Lower lobe of right lung (tissue), 2 donors: ENCODE data around the gene GNAT2. TPM values are rescaled to one million over a fixed set of nuclear protein-coding genes. Genes with fewer than 3 reads are reported as not detected.
A peak's percentile ranks its signal among the peaks of the same experiment; 100 is the strongest.

Experiments
- ATAC-seq, 2 donors: fragments of 200-7000 bp; cut with Tn5 transposase; one replicate each; pipeline ENCODE4 v1.9.1; 2020 to 2022; ENCODE audit warnings: mild to moderate bottlenecking in 2 of 2, moderate library complexity in 2 of 2
- DNase-seq: peaks from one replicate; pipeline ENCODE4 v3.0.0-alpha.2; 2020
- H3K27ac ChIP-seq: fragments of 200-600 bp; one replicate; pipeline ENCODE4 v1.8.0; 2022
- H3K27me3 ChIP-seq: fragments of 200-600 bp; one replicate; pipeline ENCODE4 v1.8.0; 2022; ENCODE audit warnings: low read depth
- H3K36me3 ChIP-seq: fragments of 200-600 bp; one replicate; pipeline ENCODE4 v1.8.0; 2022; ENCODE audit warnings: mild to moderate bottlenecking
- H3K4me1 ChIP-seq: fragments of 200-600 bp; one replicate; pipeline ENCODE4 v1.8.0; 2022
- H3K4me3 ChIP-seq: fragments of 200-600 bp; one replicate; pipeline ENCODE4 v1.8.0; 2022; ENCODE audit warnings: mild to moderate bottlenecking
- H3K9me3 ChIP-seq: fragments of 200-600 bp; one replicate; pipeline ENCODE4 v1.8.0; 2022
- intact Hi-C: fragments of 100-400 bp; cut with DNase I; formaldehyde crosslinking; loops from one replicate; pipeline ENCODE4 v1.11.0; 2022
- total RNA-seq: library from RNA; stranded (reverse); fragmentation: NEBNext Ultra II Directional; extraction: Animal tissue kit (Norgen Biotek cat#: 25700); gene quantifications from one replicate; pipeline ENCODE4 v1.2.1, GENCODE V29; 2021
- TF ChIP-seq, protein P1 (sequence below): fragments of 200-600 bp; IDR thresholded peaks from one replicate; pipeline ENCODE4 v1.8.0; 2022; ENCODE audit warnings: antibody characterized with exemption, mild to moderate bottlenecking
- donor health status: DM: no; HTN: yes; CAD: no; lungs with severe emphysema.

GNAT2 gene
- total RNA-seq, 1 donor from 2014 or later, result not detected

DNA sequence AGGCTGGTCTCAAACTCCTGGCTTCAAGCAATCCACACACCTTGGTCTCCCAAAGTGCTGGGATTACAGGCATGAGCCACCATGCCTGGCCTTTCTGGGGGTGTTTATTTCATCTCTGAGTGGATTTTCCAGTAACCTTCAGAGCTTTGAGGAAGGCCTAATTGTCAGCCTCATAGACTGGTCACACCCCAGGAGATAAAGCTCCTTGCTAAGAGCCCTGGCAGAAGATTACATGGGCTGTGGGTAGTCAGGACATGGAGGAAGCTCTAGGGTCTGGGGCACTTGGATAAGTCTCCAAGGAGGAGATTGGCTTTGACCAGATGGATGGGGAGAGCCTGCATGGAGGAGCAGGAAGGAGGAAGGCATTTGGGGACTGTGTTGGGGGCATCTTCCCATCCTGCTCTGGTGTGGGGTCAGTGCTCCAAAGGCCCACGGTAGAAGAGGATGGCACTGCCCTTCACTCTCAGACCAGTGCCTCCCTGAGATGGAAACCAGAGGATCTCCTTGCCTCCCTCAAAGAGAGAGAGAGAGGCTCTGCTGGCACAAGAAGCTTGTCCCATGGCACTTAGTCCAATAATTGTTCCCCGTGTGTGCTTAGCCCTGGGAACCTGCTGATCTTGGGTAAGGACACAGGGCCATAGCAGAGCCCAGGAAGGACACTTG, 21.8 kb upstream of the GNAT2 start:
- Histone ChIP-seq H3K4me1 (peaks cover 13% of the 10 kb centered on the region), H3K4me3 (no peak overlapping the region), H3K9me3 (no peaks in the 10 kb centered on the region), H3K36me3 (no peaks in the 10 kb centered on the region), H3K27me3 (no peaks in the 10 kb centered on the region), H3K27ac (no peak overlapping the region)
- DNase-seq (no peak), ATAC-seq (no peak)
- TF ChIP-seq, protein P1, sequence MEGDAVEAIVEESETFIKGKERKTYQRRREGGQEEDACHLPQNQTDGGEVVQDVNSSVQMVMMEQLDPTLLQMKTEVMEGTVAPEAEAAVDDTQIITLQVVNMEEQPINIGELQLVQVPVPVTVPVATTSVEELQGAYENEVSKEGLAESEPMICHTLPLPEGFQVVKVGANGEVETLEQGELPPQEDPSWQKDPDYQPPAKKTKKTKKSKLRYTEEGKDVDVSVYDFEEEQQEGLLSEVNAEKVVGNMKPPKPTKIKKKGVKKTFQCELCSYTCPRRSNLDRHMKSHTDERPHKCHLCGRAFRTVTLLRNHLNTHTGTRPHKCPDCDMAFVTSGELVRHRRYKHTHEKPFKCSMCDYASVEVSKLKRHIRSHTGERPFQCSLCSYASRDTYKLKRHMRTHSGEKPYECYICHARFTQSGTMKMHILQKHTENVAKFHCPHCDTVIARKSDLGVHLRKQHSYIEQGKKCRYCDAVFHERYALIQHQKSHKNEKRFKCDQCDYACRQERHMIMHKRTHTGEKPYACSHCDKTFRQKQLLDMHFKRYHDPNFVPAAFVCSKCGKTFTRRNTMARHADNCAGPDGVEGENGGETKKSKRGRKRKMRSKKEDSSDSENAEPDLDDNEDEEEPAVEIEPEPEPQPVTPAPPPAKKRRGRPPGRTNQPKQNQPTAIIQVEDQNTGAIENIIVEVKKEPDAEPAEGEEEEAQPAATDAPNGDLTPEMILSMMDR, result no peak
- intact Hi-C loops, result no loop called here

DNA sequence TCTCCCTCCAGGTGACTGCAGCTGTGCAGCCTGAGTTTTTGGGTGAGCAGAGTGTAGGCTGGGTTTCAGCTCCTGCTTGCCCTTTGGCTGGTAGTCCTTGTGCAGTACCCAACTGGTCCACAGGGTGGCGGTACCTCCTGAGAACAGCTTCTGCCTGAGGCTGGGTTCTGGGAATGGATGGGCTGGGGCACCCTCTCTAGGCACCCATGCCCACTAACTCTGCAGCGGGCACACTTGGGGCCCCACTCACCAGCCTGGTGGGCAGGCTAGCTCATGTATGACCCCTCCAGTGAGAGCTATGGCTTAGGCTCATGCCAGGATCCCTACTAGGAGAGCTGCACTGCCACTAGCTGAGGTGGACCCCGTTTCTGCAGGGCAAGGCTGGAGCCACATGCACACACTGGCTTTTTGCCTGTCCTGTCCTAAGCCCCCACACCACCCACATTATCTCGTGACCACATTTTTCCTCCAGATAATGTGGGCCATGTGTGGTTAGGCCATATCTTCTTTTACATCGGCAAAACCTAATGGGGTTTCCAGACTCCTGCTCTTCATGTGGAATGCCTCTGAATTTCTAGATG, 21.0 kb upstream of the GNAT2 start:
- DNase-seq (peak; percentile 89), ATAC-seq (peak; percentile 84 to 86)
- no peaks in the 10 kb centered on the region for H3K36me3 ChIP-seq
- no peaks in the 10 kb centered on the region for H3K9me3 ChIP-seq
- H3K27me3 ChIP-seq, result no peaks in the 10 kb centered on the region
- H3K27ac ChIP-seq, result no peak overlapping the region
- H3K4me3 ChIP-seq, result no peak overlapping the region
- TF ChIP-seq, protein P1, result peak; percentile 98
- peaks cover 13% of the 10 kb centered on the region for H3K4me1 ChIP-seq
- intact Hi-C loops, result no loop called here

DNA sequence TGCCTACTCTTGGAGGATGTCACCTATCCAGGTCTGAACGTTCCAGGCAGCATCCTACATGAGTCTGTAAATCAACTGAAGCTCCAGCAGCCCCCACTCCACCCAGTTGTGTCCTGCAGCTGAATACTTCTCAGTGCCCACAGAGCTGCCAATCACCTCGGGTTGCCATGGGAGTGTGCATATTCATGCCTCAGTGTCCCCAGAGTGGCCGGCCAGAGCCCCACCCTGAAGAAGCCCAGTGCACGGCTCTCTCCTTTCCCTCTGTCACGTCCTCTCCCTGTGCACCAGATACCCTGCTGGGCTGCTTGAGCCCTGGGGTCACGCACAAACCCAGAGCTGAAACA, 20.4 kb upstream of the GNAT2 start:
- Histone ChIP-seq H3K4me3 (no peak overlapping the region), H3K27me3 (no peaks in the 10 kb centered on the region), H3K4me1 (peaks cover 13% of the 10 kb centered on the region), H3K27ac (no peak overlapping the region), H3K36me3 (no peaks in the 10 kb centered on the region), H3K9me3 (no peaks in the 10 kb centered on the region)
- no peak for DNase-seq
- ATAC-seq, result no peak
- intact Hi-C loops, result loop anchor here (10.0 kb wide), 1 partner anchor 95 kb away; the partner anchor contains the start of gene GNAI3
- TF ChIP-seq, protein P1, result no peak

DNA sequence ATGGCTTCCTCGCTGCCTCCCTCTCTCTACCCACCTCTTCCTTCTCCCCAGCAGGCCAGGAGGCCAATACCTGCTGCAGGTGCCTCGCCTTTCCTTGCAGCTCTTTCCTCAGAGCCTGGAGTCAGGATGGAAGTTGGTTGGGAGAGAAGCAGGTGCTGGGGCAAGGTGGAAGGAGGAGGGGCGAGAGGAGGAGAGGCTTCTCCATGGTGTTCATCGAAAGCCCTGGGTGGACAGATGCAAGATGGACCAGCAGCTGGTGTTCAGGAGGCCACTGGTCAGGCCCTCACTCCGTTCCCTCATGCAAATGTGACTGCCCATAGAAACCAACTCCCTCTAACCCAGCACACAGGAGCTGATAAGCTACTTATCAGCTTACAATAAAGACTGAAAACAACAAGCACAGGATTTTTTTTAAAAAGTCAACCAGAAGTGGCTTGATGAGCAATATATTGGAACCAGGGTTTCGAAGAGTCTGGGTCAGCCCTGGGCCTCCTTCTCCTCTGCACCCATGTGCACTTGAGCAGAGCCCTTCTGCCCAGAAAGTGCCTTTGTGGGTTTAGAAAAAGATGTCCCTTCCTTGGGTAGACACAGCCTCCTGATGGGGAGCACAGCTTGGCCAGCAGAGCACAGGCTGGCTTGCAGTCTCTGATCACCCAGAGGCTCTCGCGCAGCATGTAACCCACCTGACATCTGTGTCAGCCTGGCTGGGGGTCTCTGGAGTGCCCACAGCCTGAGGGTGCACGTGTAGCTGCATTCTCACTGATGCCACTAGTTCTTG, 19.8 kb upstream of the GNAT2 start:
- Histone ChIP-seq H3K9me3 (no peaks in the 10 kb centered on the region), H3K27me3 (no peaks in the 10 kb centered on the region), H3K27ac (no peak overlapping the region), H3K4me1 (peaks cover 13% of the 10 kb centered on the region), H3K36me3 (no peaks in the 10 kb centered on the region), H3K4me3 (no peak overlapping the region)
- intact Hi-C loops, result loop anchor here (10.0 kb wide), 1 partner anchor 94 kb away; the partner anchor contains the start of gene GNAI3
- TF ChIP-seq, protein P1, result no peak
- DNase-seq (no peak), ATAC-seq (no peak)

DNA sequence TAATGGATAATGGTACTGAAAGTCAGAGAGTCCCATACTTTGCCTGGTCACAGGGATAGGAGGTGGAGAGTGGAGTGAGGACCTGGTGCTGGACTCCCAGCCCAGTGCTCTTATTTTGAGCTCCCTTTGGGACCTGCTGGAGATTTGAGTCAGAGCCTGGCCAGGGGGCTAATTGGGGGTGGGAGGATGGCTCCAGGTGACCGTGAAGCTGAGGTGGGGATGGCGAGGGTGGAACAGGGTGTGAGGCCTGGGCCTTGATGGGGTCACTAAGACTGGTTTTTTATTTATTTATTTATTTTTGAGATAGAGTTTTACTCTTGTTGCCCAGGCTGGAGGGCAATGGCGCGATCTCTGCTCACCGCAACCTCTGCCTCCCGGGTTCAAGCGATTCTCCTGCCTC, 18.0 kb upstream of the GNAT2 start:
- ATAC-seq (no peak), DNase-seq (no peak)
- Histone ChIP-seq H3K27ac (no peak overlapping the region), H3K27me3 (no peaks in the 10 kb centered on the region), H3K4me1 (peaks cover 10% of the 10 kb centered on the region), H3K4me3 (no peak overlapping the region), H3K36me3 (no peaks in the 10 kb centered on the region), H3K9me3 (no peaks in the 10 kb centered on the region)
- TF ChIP-seq, protein P1, result no peak
- intact Hi-C loops, result loop anchor here (10.0 kb wide), 1 partner anchor 93 kb away; the partner anchor contains the start of gene GNAI3
